HCT116 (cell line): ENCODE measurements around the gene LRRN4CL. TPM values are rescaled to one million over a fixed set of nuclear protein-coding genes. Genes with fewer than 3 reads are reported as not detected.

ENCODE experiments used
- ATAC-seq: fragments of 200-7000 bp; cut with Tn5 transposase; 2 replicates; pipeline ENCODE4 v1.9.1; 2020; ENCODE audit warnings: mild to moderate bottlenecking, moderate library complexity
- BruUV-seq: library from RNA; stranded (reverse); fragments of 400-500 nt; replicated peaks from 2 replicates; lab custom pipeline; 2021; lab: Mats Ljungman, UMichigan
- CTCF ChIA-PET: fragments of 300-600 bp; sonication (Branson Sonifier 250); formaldehyde crosslinking; loops from one replicate; lab custom pipeline; 2021; ENCODE audit warnings: antibody characterized with exemption; lab: Charles Lee
- POLR2A ChIA-PET: fragments of 300-600, 350-600 bp; sonication (Branson Sonifier 250); formaldehyde crosslinking; loops from one replicate; lab custom pipeline; 2021; ENCODE audit warnings: antibody characterized with exemption; lab: Charles Lee
- RAD21 ChIA-PET, 2 experiments: fragments of 300-600 bp; sonication (Branson Sonifier 250); formaldehyde crosslinking; loops; one replicate each; lab custom pipeline; 2023; ENCODE audit warnings: low total read pairs in 2 of 2; ENCODE audit not compliant: uncharacterized antibody in 2 of 2, unreplicated experiment in 2 of 2, low non-redundant PET in 1 of 2; lab: Charles Lee
- DNase-seq: peaks from one replicate; pipeline ENCODE4 v3.0.0-alpha.2; 2010; ENCODE audit warnings: low read depth, low spot score
- H2AFZ ChIP-seq: fragments of 200-600 bp; shearing (Covaris generic), sonication (generic); 2 replicates; pipeline ENCODE4 v1.6.1; 2017; ENCODE audit warnings: low read depth, mixed run types, mixed read lengths, antibody characterized with exemption, low read length; ENCODE audit not compliant: poor library complexity, severe bottlenecking
- H3K27ac ChIP-seq: 2 replicates; pipeline ENCODE4 v1.5.1; 2012; ENCODE audit warnings: low read depth, low read length
- H3K27me3 ChIP-seq: fragments of 200-600 bp; sonication (generic); 2 replicates; pipeline ENCODE4 v1.6.1; 2016; ENCODE audit warnings: mixed run types, low read length, mixed read lengths; ENCODE audit not compliant: insufficient read depth
- H3K36me3 ChIP-seq, 2 experiments: fragments of 200-500 bp in 1 of 2; fragments of 200-600 bp in 1 of 2; sonication (Bioruptor generic) in 1 of 2; sonication (generic) in 1 of 2; 2 replicates each; pipeline versions ENCODE4 v1.5.1 to v1.6.1; 2014 to 2016; ENCODE audit warnings: low read length in 2 of 2, inconsistent platforms in 1 of 2, mixed read lengths in 1 of 2, mixed run types in 1 of 2; ENCODE audit not compliant: insufficient read depth in 2 of 2, control insufficient read depth in 1 of 2
- H3K4me1 ChIP-seq, 2 experiments: fragments of 200-600 bp in 1 of 2; sonication (generic) in 1 of 2; 2 replicates each; pipeline versions ENCODE4 v1.5.1 to v1.6.1; 2012 to 2017; ENCODE audit warnings: low read length in 2 of 2, inconsistent platforms in 1 of 2, mild to moderate bottlenecking in 1 of 2, mixed read lengths in 1 of 2, mixed run types in 1 of 2, moderate library complexity in 1 of 2; ENCODE audit not compliant: insufficient read depth in 2 of 2, control insufficient read depth in 1 of 2
- H3K4me2 ChIP-seq: fragments of 200-600 bp; sonication (generic); 2 replicates; pipeline ENCODE4 v1.6.1; 2017; ENCODE audit warnings: mixed run types, low read length, mixed read lengths
- H3K4me3 ChIP-seq, 2 experiments: fragments of 200-600 bp in 1 of 2; sonication (generic) in 1 of 2; replicated peaks in 1 of 2; 2 replicates each; pipeline ENCODE4 v1.5.1; 2011 to 2016; ENCODE audit warnings: low read length in 2 of 2, control low read depth in 1 of 2, low read depth in 1 of 2, mild to moderate bottlenecking in 1 of 2, mixed read lengths in 1 of 2, mixed run types in 1 of 2
- H3K79me2 ChIP-seq: fragments of 200-600 bp; sonication (generic); 2 replicates; pipeline ENCODE4 v1.6.1; 2017; ENCODE audit warnings: mild to moderate bottlenecking, mixed run types, low read length, moderate library complexity, mixed read lengths; ENCODE audit not compliant: insufficient read depth
- H3K9ac ChIP-seq: fragments of 200-600 bp; sonication (generic); 2 replicates; pipeline ENCODE4 v1.6.1; 2016; ENCODE audit warnings: low read length, mixed read lengths
- H3K9me2 ChIP-seq: fragments of 200-600 bp; sonication (generic), shearing (Covaris generic); 2 replicates; pipeline ENCODE4 v1.6.1; 2017; ENCODE audit warnings: mixed run types, mild to moderate bottlenecking, moderate library complexity; ENCODE audit not compliant: insufficient read depth
- H3K9me3 ChIP-seq, 2 experiments: fragments of 200-500 bp in 1 of 2; fragments of 200-600 bp in 1 of 2; sonication (Bioruptor generic) in 1 of 2; sonication (generic) in 1 of 2; 2 replicates each; pipeline ENCODE4 v1.6.1; 2014 to 2017; ENCODE audit warnings: low read length in 2 of 2, mixed read lengths in 2 of 2, inconsistent platforms in 1 of 2, low read depth in 1 of 2, mild to moderate bottlenecking in 1 of 2, mixed run types in 1 of 2, moderate library complexity in 1 of 2; ENCODE audit not compliant: control insufficient read depth in 1 of 2, insufficient read depth in 1 of 2
- H4K20me1 ChIP-seq: fragments of 200-600 bp; sonication (generic), shearing (Covaris generic); 2 replicates; pipeline ENCODE4 v1.6.1; 2017; ENCODE audit warnings: mixed run types, mild to moderate bottlenecking, moderate library complexity; ENCODE audit not compliant: insufficient read depth
- CBX3 ChIP-seq: IDR thresholded peaks from 2 replicates; pipeline ENCODE4 v1.6.1; 2012; ENCODE audit warnings: low read depth
- CEBPB ChIP-seq: IDR thresholded peaks from 2 replicates; pipeline ENCODE4 v1.6.1; 2012; ENCODE audit warnings: low read depth
- EGR1 ChIP-seq: IDR thresholded peaks from 2 replicates; pipeline ENCODE4 v1.6.1; 2012; ENCODE audit warnings: low read depth
- EZH2 ChIP-seq: fragments of 200-600 bp; sonication (generic); IDR thresholded peaks from 2 replicates; pipeline ENCODE4 v1.6.1; 2017; ENCODE audit warnings: antibody characterized with exemption, mixed run types
- EZH2phosphoT487 ChIP-seq: fragments of 200-600 bp; IDR thresholded peaks from 2 replicates; pipeline ENCODE4 v1.6.1; 2018; ENCODE audit warnings: antibody characterized with exemption, borderline replicate concordance
- FOSL1 ChIP-seq: IDR thresholded peaks from 2 replicates; pipeline ENCODE4 v1.6.1; 2012; ENCODE audit warnings: low read depth
- JUND ChIP-seq: IDR thresholded peaks from 2 replicates; pipeline ENCODE4 v1.6.1; 2012
- POLR2A ChIP-seq: IDR thresholded peaks from 2 replicates; pipeline ENCODE4 v1.7.0; 2011; ENCODE audit warnings: borderline replicate concordance; ENCODE audit not compliant: insufficient read depth, insufficient read length; ENCODE audit errors: extremely low read depth
- POLR2AphosphoS5 ChIP-seq: IDR thresholded peaks from 2 replicates; pipeline ENCODE4 v1.6.1; 2011; ENCODE audit warnings: mild to moderate bottlenecking, low read depth, low read length, moderate library complexity
- SIN3A ChIP-seq: IDR thresholded peaks from 2 replicates; pipeline ENCODE4 v1.6.1; 2012; ENCODE audit warnings: low read depth
- SRF ChIP-seq: IDR thresholded peaks from 2 replicates; pipeline ENCODE4 v1.6.1; 2012; ENCODE audit warnings: low read depth
- intact Hi-C: fragments of 100-400 bp; cut with micrococcal nuclease; formaldehyde crosslinking; loops from 2 replicates; pipeline ENCODE4 v1.10.0; 2022
- total RNA-seq: library from RNA; stranded (reverse); gene quantifications from one replicate; pipeline ENCODE4 v1.2.1, GENCODE V29; 2021; ENCODE audit not compliant: unreplicated experiment
- TF ChIP-seq, protein P1 (sequence below): IDR thresholded peaks from 2 replicates; pipeline ENCODE4 v1.6.1; 2011; ENCODE audit warnings: mild to moderate bottlenecking, low read length, moderate library complexity; ENCODE audit not compliant: insufficient replicate concordance; ENCODE audit errors: extremely low read depth
- TF ChIP-seq, protein P2 (sequence below): IDR thresholded peaks from 2 replicates; pipeline ENCODE4 v1.6.1; 2012
- TF ChIP-seq, protein P3 (sequence below): IDR thresholded peaks from 2 replicates; pipeline ENCODE4 v1.6.1; 2012; ENCODE audit warnings: low read depth
- TF ChIP-seq, protein P4 (sequence below): IDR thresholded peaks from 2 replicates; pipeline ENCODE4 v1.6.1; 2012

The LRRN4CL gene
- total RNA-seq, 1 experiment from 2014 or later = 0.71 TPM

DNA sequence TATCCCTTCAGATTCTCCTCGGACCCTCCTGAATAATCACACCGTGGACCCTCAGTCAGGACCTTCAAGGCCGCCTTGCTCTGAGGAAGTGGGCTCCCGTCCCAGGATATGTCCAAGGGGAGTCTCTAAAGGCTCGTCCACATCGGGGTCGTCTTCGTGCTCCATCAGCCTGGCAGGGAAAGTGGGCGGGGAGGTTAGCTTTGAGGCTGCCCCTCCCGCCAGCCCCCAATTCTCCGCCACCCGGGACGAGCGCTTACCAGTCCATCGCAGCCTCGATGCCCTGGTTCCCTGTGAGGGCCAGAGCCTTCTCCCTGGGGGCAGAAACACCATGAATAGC lies 10.9 kb downstream of the LRRN4CL start:
- POLR2A ChIA-PET = interaction anchor here (3.0 kb wide), 1 partner anchor 10 kb away, joined by 16 read pairs; no protein-coding TSS in a partner anchor
- H3K4me1 ChIP-seq = peaks cover 24 to 45% of the 10 kb centered on the region in 2 experiments
- RAD21 ChIA-PET = no interaction called here
- no peaks in the 10 kb centered on the region for H3K9me3 ChIP-seq
- no TSS peak for BruUV-seq
- peak overlapping the region; percentile 82 for H3K27ac ChIP-seq
- intact Hi-C loops = loop anchor here (10.0 kb wide), 1 partner anchor 86 kb away; the partner anchor contains the start of gene POLR2G
- no peaks in the 10 kb centered on the region for H3K9me2 ChIP-seq
- no peaks in the 10 kb centered on the region for H3K27me3 ChIP-seq
- DNase-seq = no peak
- no peaks in the 10 kb centered on the region for H4K20me1 ChIP-seq
- CTCF ChIA-PET = no interaction called here
- H3K36me3 ChIP-seq = peaks cover 4 to 11% of the 10 kb centered on the region in 2 experiments; a peak in 3 of 4 replicates
- peak overlapping the region; percentile 95 for H3K4me2 ChIP-seq
- no peak for TF ChIP-seq EZH2phosphoT487
- TF ChIP-seq, protein P1, sequence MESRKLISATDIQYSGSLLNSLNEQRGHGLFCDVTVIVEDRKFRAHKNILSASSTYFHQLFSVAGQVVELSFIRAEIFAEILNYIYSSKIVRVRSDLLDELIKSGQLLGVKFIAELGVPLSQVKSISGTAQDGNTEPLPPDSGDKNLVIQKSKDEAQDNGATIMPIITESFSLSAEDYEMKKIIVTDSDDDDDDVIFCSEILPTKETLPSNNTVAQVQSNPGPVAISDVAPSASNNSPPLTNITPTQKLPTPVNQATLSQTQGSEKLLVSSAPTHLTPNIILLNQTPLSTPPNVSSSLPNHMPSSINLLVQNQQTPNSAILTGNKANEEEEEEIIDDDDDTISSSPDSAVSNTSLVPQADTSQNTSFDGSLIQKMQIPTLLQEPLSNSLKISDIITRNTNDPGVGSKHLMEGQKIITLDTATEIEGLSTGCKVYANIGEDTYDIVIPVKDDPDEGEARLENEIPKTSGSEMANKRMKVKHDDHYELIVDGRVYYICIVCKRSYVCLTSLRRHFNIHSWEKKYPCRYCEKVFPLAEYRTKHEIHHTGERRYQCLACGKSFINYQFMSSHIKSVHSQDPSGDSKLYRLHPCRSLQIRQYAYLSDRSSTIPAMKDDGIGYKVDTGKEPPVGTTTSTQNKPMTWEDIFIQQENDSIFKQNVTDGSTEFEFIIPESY = no peak
- TF ChIP-seq FOSL1 = no peak
- no peak for TF ChIP-seq CEBPB
- TF ChIP-seq EZH2 = no peak
- no peak for TF ChIP-seq EGR1
- TF ChIP-seq, protein P2, sequence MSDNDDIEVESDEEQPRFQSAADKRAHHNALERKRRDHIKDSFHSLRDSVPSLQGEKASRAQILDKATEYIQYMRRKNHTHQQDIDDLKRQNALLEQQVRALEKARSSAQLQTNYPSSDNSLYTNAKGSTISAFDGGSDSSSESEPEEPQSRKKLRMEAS = no peak
- no peak for TF ChIP-seq SIN3A
- TF ChIP-seq SRF = no peak
- no peak for TF ChIP-seq POLR2AphosphoS5
- TF ChIP-seq, protein P3, sequence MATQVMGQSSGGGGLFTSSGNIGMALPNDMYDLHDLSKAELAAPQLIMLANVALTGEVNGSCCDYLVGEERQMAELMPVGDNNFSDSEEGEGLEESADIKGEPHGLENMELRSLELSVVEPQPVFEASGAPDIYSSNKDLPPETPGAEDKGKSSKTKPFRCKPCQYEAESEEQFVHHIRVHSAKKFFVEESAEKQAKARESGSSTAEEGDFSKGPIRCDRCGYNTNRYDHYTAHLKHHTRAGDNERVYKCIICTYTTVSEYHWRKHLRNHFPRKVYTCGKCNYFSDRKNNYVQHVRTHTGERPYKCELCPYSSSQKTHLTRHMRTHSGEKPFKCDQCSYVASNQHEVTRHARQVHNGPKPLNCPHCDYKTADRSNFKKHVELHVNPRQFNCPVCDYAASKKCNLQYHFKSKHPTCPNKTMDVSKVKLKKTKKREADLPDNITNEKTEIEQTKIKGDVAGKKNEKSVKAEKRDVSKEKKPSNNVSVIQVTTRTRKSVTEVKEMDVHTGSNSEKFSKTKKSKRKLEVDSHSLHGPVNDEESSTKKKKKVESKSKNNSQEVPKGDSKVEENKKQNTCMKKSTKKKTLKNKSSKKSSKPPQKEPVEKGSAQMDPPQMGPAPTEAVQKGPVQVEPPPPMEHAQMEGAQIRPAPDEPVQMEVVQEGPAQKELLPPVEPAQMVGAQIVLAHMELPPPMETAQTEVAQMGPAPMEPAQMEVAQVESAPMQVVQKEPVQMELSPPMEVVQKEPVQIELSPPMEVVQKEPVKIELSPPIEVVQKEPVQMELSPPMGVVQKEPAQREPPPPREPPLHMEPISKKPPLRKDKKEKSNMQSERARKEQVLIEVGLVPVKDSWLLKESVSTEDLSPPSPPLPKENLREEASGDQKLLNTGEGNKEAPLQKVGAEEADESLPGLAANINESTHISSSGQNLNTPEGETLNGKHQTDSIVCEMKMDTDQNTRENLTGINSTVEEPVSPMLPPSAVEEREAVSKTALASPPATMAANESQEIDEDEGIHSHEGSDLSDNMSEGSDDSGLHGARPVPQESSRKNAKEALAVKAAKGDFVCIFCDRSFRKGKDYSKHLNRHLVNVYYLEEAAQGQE = no peak
- TF ChIP-seq JUND = no peak
- TF ChIP-seq, protein P4, sequence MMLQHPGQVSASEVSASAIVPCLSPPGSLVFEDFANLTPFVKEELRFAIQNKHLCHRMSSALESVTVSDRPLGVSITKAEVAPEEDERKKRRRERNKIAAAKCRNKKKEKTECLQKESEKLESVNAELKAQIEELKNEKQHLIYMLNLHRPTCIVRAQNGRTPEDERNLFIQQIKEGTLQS = no peak
- TF ChIP-seq CBX3 = no peak
- TF ChIP-seq POLR2A = no peak
- peak; percentile 6; the same call in 1 of the 2 replicates for ATAC-seq
- H3K9ac ChIP-seq = peak overlapping the region; percentile 84
- peaks cover 49% of the 10 kb centered on the region for H3K79me2 ChIP-seq
- no peak overlapping the region for H2AFZ ChIP-seq
- H3K4me3 ChIP-seq = peak overlapping the region; percentile 80 to 87
